Measurements from ENCODE around the gene STAG1.
A peak's percentile ranks its signal among the peaks of the same experiment; 100 is the strongest.

DNA sequence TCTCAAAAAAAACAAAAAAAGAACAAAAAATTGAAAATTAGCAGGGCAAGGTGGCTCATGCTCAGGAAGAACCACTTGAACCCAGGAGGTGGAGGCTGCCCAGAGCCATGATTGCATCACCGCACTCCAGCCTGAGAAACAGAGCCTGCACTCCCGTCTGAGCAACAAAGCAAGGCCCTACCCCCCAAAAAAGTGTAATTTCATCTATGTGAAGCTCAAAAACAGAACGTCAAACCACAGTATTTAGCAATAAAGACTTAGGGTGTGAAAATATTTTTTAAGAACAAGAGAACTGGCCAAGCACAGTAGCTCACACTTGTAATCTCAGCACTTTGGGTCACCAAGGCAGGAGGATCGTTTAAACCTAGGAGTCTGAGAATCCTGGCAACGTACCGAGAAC is 38.2 kb downstream of the STAG1 start:
- TF ChIP-seq, protein P1, sequence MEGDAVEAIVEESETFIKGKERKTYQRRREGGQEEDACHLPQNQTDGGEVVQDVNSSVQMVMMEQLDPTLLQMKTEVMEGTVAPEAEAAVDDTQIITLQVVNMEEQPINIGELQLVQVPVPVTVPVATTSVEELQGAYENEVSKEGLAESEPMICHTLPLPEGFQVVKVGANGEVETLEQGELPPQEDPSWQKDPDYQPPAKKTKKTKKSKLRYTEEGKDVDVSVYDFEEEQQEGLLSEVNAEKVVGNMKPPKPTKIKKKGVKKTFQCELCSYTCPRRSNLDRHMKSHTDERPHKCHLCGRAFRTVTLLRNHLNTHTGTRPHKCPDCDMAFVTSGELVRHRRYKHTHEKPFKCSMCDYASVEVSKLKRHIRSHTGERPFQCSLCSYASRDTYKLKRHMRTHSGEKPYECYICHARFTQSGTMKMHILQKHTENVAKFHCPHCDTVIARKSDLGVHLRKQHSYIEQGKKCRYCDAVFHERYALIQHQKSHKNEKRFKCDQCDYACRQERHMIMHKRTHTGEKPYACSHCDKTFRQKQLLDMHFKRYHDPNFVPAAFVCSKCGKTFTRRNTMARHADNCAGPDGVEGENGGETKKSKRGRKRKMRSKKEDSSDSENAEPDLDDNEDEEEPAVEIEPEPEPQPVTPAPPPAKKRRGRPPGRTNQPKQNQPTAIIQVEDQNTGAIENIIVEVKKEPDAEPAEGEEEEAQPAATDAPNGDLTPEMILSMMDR (IDR thresholded peaks at IDR 0.05; ENCODE audit: insufficient read depth, low read length), result no peak
- 0 out of 2 replicates have a peak, but pooled peaks have one; percentile 24 for TF ChIP-seq POLR2AphosphoS5 (IDR thresholded peaks at IDR 0.05; ENCODE audit: low read depth)
- TF ChIP-seq, protein P2, sequence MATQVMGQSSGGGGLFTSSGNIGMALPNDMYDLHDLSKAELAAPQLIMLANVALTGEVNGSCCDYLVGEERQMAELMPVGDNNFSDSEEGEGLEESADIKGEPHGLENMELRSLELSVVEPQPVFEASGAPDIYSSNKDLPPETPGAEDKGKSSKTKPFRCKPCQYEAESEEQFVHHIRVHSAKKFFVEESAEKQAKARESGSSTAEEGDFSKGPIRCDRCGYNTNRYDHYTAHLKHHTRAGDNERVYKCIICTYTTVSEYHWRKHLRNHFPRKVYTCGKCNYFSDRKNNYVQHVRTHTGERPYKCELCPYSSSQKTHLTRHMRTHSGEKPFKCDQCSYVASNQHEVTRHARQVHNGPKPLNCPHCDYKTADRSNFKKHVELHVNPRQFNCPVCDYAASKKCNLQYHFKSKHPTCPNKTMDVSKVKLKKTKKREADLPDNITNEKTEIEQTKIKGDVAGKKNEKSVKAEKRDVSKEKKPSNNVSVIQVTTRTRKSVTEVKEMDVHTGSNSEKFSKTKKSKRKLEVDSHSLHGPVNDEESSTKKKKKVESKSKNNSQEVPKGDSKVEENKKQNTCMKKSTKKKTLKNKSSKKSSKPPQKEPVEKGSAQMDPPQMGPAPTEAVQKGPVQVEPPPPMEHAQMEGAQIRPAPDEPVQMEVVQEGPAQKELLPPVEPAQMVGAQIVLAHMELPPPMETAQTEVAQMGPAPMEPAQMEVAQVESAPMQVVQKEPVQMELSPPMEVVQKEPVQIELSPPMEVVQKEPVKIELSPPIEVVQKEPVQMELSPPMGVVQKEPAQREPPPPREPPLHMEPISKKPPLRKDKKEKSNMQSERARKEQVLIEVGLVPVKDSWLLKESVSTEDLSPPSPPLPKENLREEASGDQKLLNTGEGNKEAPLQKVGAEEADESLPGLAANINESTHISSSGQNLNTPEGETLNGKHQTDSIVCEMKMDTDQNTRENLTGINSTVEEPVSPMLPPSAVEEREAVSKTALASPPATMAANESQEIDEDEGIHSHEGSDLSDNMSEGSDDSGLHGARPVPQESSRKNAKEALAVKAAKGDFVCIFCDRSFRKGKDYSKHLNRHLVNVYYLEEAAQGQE (IDR thresholded peaks at IDR 0.05; ENCODE audit: insufficient replicate concordance, low read depth), result peak; percentile 21
- no peak for TF ChIP-seq SPI1 (IDR thresholded peaks at IDR 0.05; ENCODE audit: borderline replicate concordance, low read depth)
